HL-60 (cell line): ENCODE measurements around the gene NRXN3.

Source experiments
- DNase-seq, 2 experiments: peaks; one replicate each; pipeline ENCODE4 v3.0.0-alpha.2; 2010 to 2020; ENCODE audit warnings: low read depth in 1 of 2, low spot score in 1 of 2
- H3K27ac ChIP-seq: fragments of 250-450 bp; sonication (Bioruptor Pico); replicated peaks from 2 replicates; pipeline ENCODE4 v1.5.1; 2020; ENCODE audit warnings: mild to moderate bottlenecking, moderate library complexity
- H3K27me3 ChIP-seq: fragments of 250-450 bp; sonication (Bioruptor Pico); 2 replicates; pipeline ENCODE4 v1.5.1; 2021; ENCODE audit warnings: mild to moderate bottlenecking, moderate library complexity; ENCODE audit not compliant: insufficient read depth, poor library complexity, severe bottlenecking
- H3K4me3 ChIP-seq: replicated peaks from 2 replicates; pipeline ENCODE4 v1.5.1; 2011; ENCODE audit warnings: mild to moderate bottlenecking, control low read depth, low read length; ENCODE audit not compliant: insufficient read depth
- GABPA ChIP-seq: IDR thresholded peaks from 2 replicates; pipeline ENCODE4 v1.6.1; 2012; ENCODE audit warnings: low read depth
- POLR2AphosphoS5 ChIP-seq: IDR thresholded peaks from 2 replicates; pipeline ENCODE4 v1.6.1; 2012; ENCODE audit warnings: low read depth
- SPI1 ChIP-seq: IDR thresholded peaks from 2 replicates; pipeline ENCODE4 v1.6.1; 2012; ENCODE audit warnings: low read depth, mild to moderate bottlenecking, borderline replicate concordance
- TF ChIP-seq, protein P1 (sequence below): IDR thresholded peaks from one replicate; pipeline ENCODE4 v1.5.1; 2011; ENCODE audit warnings: low read length, control low read depth, inconsistent platforms; ENCODE audit not compliant: insufficient read depth
- TF ChIP-seq, protein P2 (sequence below): IDR thresholded peaks from 2 replicates; pipeline ENCODE4 v1.6.1; 2012; ENCODE audit warnings: low read depth; ENCODE audit not compliant: insufficient replicate concordance

NRXN3 gene

DNA sequence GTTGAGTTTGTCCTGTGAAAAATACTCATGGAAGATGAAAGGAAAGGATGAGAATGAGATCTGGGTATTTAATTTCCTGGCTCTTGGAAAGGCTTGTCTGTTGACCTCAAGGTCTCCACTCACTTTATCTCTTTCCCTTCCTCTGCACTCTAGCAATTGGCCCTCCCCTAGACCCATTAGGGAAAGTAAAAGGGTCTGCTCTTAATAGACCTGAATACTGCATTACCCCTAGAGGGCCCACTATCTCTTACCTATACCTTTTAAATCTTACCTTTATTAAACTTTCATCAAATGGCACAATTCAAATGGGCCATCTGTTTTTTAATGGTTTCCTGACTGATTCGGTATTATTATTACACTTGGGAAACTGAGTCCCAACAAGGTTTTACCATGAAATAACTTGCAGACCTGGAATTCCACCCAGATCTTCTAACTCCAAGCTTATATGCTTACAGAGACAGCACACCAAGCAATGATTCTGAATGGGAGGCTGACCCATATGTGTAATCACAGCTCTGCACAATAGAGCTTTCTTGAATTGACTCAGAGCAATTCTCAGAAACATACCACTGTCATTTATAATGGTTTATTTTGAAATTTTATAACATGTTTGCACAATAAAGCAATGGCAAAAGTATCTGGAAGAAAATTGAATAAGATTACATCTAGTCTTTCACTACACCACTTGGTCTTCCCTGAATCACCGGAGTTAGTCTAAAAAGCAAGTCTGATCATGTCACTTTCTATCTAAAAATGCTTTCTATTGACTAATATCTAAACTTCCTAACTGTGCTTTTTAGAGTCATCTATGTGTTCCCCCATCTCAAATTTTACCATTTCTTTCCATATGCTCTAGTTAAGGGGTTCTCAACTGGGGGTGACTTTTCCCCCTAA is 618.5 kb downstream of the NRXN3 start:
- DNase-seq: no peak
- no peak overlapping the region for H3K27ac ChIP-seq
- H3K4me3 ChIP-seq: no peak overlapping the region
- TF ChIP-seq SPI1 (no peak), POLR2AphosphoS5 (no peak)
- TF ChIP-seq, protein P1, sequence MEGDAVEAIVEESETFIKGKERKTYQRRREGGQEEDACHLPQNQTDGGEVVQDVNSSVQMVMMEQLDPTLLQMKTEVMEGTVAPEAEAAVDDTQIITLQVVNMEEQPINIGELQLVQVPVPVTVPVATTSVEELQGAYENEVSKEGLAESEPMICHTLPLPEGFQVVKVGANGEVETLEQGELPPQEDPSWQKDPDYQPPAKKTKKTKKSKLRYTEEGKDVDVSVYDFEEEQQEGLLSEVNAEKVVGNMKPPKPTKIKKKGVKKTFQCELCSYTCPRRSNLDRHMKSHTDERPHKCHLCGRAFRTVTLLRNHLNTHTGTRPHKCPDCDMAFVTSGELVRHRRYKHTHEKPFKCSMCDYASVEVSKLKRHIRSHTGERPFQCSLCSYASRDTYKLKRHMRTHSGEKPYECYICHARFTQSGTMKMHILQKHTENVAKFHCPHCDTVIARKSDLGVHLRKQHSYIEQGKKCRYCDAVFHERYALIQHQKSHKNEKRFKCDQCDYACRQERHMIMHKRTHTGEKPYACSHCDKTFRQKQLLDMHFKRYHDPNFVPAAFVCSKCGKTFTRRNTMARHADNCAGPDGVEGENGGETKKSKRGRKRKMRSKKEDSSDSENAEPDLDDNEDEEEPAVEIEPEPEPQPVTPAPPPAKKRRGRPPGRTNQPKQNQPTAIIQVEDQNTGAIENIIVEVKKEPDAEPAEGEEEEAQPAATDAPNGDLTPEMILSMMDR: no peak
- no peaks in the 10 kb centered on the region for H3K27me3 ChIP-seq

DNA sequence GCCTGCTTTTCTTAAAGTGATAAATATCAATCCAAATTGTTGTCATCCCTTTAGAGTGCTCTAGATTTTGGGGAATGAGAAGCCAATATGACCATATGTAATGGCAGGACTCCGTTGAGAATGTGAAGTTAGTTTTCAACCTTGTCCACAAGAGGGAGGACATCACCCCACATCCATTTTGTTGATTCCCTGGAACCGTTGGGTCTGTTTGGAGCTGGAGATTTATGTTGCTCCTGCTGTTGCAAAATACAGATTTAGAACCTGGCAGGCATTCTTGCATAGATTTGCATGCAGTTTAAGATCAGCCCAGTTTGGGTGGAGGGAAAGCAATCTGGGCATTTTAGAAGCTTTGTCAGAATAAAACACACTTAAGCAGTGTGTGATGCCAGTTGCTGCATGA is 620.1 kb downstream of the NRXN3 start:
- DNase-seq: no peak
- TF ChIP-seq POLR2AphosphoS5: no peak
- TF ChIP-seq, protein P2, sequence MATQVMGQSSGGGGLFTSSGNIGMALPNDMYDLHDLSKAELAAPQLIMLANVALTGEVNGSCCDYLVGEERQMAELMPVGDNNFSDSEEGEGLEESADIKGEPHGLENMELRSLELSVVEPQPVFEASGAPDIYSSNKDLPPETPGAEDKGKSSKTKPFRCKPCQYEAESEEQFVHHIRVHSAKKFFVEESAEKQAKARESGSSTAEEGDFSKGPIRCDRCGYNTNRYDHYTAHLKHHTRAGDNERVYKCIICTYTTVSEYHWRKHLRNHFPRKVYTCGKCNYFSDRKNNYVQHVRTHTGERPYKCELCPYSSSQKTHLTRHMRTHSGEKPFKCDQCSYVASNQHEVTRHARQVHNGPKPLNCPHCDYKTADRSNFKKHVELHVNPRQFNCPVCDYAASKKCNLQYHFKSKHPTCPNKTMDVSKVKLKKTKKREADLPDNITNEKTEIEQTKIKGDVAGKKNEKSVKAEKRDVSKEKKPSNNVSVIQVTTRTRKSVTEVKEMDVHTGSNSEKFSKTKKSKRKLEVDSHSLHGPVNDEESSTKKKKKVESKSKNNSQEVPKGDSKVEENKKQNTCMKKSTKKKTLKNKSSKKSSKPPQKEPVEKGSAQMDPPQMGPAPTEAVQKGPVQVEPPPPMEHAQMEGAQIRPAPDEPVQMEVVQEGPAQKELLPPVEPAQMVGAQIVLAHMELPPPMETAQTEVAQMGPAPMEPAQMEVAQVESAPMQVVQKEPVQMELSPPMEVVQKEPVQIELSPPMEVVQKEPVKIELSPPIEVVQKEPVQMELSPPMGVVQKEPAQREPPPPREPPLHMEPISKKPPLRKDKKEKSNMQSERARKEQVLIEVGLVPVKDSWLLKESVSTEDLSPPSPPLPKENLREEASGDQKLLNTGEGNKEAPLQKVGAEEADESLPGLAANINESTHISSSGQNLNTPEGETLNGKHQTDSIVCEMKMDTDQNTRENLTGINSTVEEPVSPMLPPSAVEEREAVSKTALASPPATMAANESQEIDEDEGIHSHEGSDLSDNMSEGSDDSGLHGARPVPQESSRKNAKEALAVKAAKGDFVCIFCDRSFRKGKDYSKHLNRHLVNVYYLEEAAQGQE: no peak
- TF ChIP-seq, protein P1: no peak
- TF ChIP-seq GABPA: no peak
- Histone ChIP-seq H3K27ac (no peak overlapping the region), H3K27me3 (no peaks in the 10 kb centered on the region), H3K4me3 (no peak overlapping the region)

DNA sequence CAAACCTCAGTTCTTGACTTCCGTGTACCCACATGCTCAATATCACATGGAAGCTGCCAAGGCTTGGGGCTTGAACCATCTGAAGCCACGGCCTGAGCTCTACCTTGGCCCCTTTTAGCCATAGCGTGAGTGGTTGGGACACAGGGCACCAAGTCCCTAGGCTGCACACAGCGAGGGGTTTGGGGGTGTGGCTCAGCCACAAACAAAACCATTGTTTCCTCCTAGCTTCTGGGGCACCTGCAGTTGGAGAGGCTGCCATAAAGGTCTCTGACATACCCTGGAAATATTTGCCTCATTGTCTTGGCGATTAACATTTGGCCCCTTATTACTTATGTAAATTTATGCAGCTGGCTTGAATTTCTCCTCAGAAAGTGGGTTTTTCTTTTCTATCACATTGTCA is 628.6 kb downstream of the NRXN3 start:
- Histone ChIP-seq H3K4me3 (no peak overlapping the region), H3K27me3 (no peaks in the 10 kb centered on the region), H3K27ac (no peak overlapping the region)
- no peak for DNase-seq
- TF ChIP-seq, protein P1: no peak
- TF ChIP-seq, protein P2: no peak
- no peak for TF ChIP-seq GABPA
- no peak for TF ChIP-seq SPI1
- no peak for TF ChIP-seq POLR2AphosphoS5

DNA sequence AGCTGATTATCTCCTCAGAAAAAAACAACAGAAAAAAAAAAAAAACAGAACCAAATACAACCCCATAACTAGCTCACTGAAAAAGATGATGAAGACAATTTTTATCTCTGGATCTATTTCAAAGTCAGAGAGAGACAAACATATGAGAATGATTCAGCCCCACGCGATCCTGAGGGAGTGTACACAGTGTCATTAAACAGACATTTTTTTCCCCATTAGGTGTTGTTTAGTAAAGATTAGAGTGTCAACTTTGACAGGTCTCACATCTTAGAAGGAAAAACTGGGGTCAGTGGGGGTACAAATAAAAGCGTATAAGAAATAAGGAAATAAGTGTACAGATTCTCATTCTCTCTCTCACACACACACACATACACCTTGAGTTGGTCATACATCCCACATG is 635.4 kb downstream of the NRXN3 start:
- no peak for DNase-seq
- Histone ChIP-seq H3K27me3 (no peaks in the 10 kb centered on the region), H3K4me3 (no peak overlapping the region), H3K27ac (no peak overlapping the region)
- no peak for TF ChIP-seq SPI1
- TF ChIP-seq GABPA: no peak
- TF ChIP-seq, protein P2: no peak
- TF ChIP-seq, protein P1: no peak
- TF ChIP-seq POLR2AphosphoS5: no peak
